Naive thymus-derived CD8-positive, alpha-beta T cell (primary cell): ENCODE data around the gene TBC1D8. TPM values are rescaled to one million over a fixed set of nuclear protein-coding genes. Genes with fewer than 3 reads are reported as not detected.
A peak's percentile ranks its signal among the peaks of the same experiment; 100 is the strongest.

Experiments
- ATAC-seq, 2 donors: fragments of 150-1000 bp; cut with Tn5 transposase in 1 of 2; sonication (Bioruptor Pico), chemical (Tn5 transposase) in 1 of 2; 1 replicate in 1 of 2; 2 replicates in 1 of 2; pipeline ENCODE4 v1.10.0; 2021; ENCODE audit warnings: mild to moderate bottlenecking in 2 of 2, moderate library complexity in 2 of 2
- POLR2A ChIA-PET: fragments of 350-600 bp; sonication (Branson Sonifier 250); formaldehyde crosslinking; loops from one replicate; lab custom pipeline; 2021; ENCODE audit warnings: antibody characterized with exemption; lab: Charles Lee
- DNase-seq, 10 donors: peaks; one replicate each; pipeline versions ENCODE4 v3.0.0 to v3.0.0-alpha.2; 2020 to 2022
- H3K27ac Mint-ChIP-seq, 10 donors: one replicate each; pipeline ENCODE4 v1.8.0; 2020 to 2022; ENCODE audit warnings: mild to moderate bottlenecking in 10 of 10, mixed read lengths in 10 of 10, moderate library complexity in 4 of 10, inconsistent platforms in 1 of 10
- H3K27me3 Mint-ChIP-seq, 5 donors: one replicate each; pipeline ENCODE4 v1.8.0; 2021 to 2022; ENCODE audit warnings: mixed read lengths in 5 of 5
- H3K36me3 Mint-ChIP-seq, 3 donors: one replicate each; pipeline ENCODE4 v1.8.0; 2020 to 2022; ENCODE audit warnings: mixed read lengths in 3 of 3, mild to moderate bottlenecking in 2 of 3, inconsistent platforms in 1 of 3
- H3K4me1 Mint-ChIP-seq, 4 donors: one replicate each; pipeline ENCODE4 v1.8.0; 2021 to 2022; ENCODE audit warnings: mixed read lengths in 4 of 4
- H3K4me3 Mint-ChIP-seq, 10 donors: one replicate each; pipeline ENCODE4 v1.8.0; 2020 to 2022; ENCODE audit warnings: mild to moderate bottlenecking in 10 of 10, mixed read lengths in 10 of 10, moderate library complexity in 6 of 10, inconsistent platforms in 1 of 10
- H3K9me3 Mint-ChIP-seq, 9 donors: one replicate each; pipeline ENCODE4 v1.8.0; 2020 to 2022; ENCODE audit warnings: mixed read lengths in 9 of 9, mild to moderate bottlenecking in 3 of 9, inconsistent platforms in 1 of 9, moderate library complexity in 1 of 9
- polyA plus RNA-seq, 3 donors: library from polyadenylated mRNA; unstranded; fragments of 300-500 nt; fragmentation: Illumina TruSeq; gene quantifications; one replicate each; pipeline ENCODE4 v1.2.3, GENCODE V29; 2021
- total RNA-seq, 8 experiments: library from RNA in 2 of 8; stranded (reverse) in 2 of 8; gene quantifications; one replicate each; pipeline ENCODE4 v1.2.3 and lab custom pipeline; 2021 to 2026

TBC1D8 gene
- total and polyA plus RNA-seq, 5 experiments from 2014 or later: 0.20 to 2.6 (median 0.66) TPM

DNA sequence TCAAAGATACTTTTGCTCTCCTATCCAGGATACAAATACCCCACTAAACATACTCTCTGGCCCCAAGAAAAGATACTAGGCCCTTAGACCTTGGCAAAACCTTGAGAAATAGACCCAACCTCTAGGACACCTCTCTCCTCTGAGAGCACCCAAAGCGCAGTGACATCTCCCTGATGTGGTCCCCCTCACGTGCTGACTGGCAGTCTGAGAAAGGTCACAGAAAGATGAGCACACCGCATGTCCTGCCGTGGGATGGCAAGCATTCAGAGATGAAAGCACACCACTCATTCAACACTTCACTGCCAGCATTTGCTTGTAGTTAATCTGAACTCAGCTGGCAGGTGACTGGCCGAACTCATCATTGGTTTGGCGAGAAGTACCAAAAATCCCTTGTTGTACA, 6.1 kb upstream of the TBC1D8 start:
- ATAC-seq (peak in 1 of 2 donors; percentile 52), DNase-seq (no peak)
- Mint-ChIP-seq H3K36me3 (no peaks in the 10 kb centered on the region), H3K4me1 (peaks cover 5 to 8% (median 7%) of the 10 kb centered on the region in 4 donors), H3K27me3 (no peaks in the 10 kb centered on the region), H3K9me3 (no peaks in the 10 kb centered on the region), H3K4me3 (no peak overlapping the region), H3K27ac (peak overlapping the region in 1 of 10 donors; percentile 8)
- POLR2A ChIA-PET: no interaction called here

DNA sequence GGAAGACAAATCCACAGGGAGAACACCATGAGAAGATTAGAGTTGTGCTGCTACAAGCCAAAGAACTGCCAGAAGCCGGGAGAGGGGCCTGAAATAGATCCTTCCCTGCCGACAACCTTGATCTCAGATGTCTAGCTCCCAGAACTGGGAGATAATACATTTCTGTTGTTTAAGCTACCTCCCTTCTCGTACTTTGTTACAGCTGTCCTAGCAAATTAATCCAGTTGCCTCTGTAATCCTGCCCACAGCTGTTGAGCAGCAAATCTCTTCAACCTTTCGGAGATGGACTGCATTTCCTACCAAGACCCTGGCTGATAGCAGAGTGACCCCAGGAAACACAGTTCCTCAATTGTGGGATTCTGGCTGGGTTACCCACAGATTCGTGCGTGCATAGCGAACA, 2.6 kb upstream of the TBC1D8 start:
- Mint-ChIP-seq H3K27me3 (peaks cover 0 to 9% (median 3%) of the 10 kb centered on the region in 5 donors), H3K4me1 (peaks cover 15 to 32% (median 27%) of the 10 kb centered on the region in 4 donors), H3K9me3 (no peaks in the 10 kb centered on the region), H3K4me3 (no peak overlapping the region), H3K36me3 (no peaks in the 10 kb centered on the region), H3K27ac (peak overlapping the region in 1 of 10 donors; percentile 67)
- DNase-seq: no peak
- ATAC-seq: no peak
- POLR2A ChIA-PET: no interaction called here

DNA sequence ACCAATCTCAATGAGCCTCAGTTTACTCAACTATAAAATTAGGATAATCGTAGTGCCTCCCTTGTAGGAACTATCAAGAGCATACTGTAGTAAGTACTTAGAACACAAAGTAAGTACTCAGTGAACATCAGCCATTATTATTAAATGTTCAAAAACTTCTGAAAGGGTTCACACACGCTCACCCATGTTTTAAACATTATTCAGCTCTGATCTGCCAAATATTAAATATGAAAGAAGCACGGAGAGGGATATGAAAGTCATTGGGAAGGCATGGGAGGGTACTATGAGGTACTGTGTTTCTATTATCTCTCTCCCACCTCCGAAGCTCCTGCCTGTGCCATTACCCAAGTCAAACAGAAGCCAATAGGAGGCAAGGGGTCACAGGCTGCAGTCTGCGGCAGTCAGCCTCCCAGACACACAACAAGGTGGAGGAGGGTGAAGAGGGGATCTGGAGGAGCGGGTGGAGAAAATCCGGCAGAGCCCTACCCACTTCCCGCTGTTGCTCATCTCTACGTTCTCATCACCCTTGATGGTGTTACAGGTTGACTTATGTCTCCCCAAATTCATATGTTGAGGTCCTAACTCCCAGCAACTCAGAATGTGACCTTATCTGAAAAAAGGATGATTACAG, 2.0 kb upstream of the TBC1D8 start:
- Mint-ChIP-seq H3K9me3 (no peaks in the 10 kb centered on the region), H3K27me3 (peaks cover 0 to 10% (median 3%) of the 10 kb centered on the region in 5 donors), H3K4me3 (peak overlapping the region in 6 of 10 donors; percentile 2 to 92 (median 84)), H3K36me3 (no peaks in the 10 kb centered on the region), H3K27ac (peak overlapping the region in 3 of 10 donors; percentile 5 to 67 (median 18)), H3K4me1 (peaks cover 15 to 34% (median 28%) of the 10 kb centered on the region in 4 donors)
- DNase-seq (no peak), ATAC-seq (no peak)
- POLR2A ChIA-PET: no interaction called here

DNA sequence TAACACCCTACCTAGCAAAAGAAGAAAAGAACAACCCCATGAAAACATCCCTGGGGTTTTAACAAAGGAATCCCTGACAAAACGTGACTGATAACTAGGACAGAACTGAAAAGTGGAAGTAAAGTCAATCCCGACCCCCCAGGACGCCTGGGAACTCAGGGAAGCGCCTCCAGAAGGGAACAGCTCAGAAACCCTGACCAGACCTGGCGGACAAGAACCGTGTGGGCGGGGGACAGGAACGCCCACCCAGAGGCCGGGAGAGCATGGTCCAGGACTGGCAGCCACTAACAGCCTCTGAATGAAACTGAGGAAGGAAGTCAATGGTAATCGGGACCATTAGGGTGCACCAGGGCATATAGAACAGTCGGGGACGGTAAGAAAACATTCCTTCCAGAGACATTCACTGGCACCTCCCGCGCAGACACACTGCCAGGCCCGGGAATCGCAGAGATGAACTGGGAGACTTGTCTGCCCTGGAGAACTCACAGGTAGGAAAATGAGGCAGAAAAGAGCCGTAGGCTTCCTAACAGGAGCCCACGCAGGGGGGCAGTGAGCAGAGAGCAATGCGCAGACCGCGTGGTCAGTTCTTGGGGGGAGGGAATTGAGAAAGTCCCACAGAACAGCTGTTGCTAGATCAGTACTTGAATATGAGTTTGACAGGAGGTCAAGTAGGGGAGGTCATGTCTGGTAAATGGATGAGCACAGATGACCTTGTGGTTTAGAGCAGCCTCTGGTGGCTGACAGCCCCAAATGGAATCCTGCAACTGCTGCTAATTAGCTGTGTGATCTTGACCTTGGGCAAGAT, 1.3 kb upstream of the TBC1D8 start:
- H3K27me3 Mint-ChIP-seq: peaks cover 0 to 17% (median 3%) of the 10 kb centered on the region in 5 donors
- ATAC-seq (peak; percentile 13 to 18), DNase-seq (peak in 1 of 10 donors; percentile 6)
- H3K4me3 Mint-ChIP-seq: peak overlapping the region; percentile 74 to 92 (median 87)
- no peaks in the 10 kb centered on the region for H3K9me3 Mint-ChIP-seq
- no peaks in the 10 kb centered on the region for H3K36me3 Mint-ChIP-seq
- H3K4me1 Mint-ChIP-seq: peaks cover 15 to 34% (median 28%) of the 10 kb centered on the region in 4 donors
- POLR2A ChIA-PET: interaction anchor here (0.7 kb wide), 1 partner anchor 101 kb away, joined by 3 read pairs; no protein-coding TSS in a partner anchor
- H3K27ac Mint-ChIP-seq: peak overlapping the region in 8 of 10 donors; percentile 5 to 81 (median 48)

DNA sequence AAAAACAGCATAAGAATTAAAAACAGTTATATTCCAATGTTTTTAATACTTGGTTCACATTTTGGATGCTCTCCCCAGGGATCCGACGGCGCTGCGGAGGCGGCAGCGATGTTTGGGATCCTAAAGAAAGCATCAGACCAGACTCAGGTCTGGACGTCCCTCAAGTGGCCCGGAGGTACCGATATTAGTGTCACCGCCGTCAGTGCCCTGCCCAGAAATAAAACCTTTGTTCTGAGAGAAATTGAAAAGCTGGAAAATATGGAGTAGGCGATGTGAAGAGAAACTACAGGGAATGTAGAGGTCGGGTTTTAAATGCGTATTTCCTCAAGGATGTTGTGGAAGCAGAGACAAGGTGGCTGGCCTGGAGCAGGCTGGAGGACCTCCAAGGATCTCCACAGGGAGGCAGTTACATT, 683 bp upstream of the TBC1D8 start:
- DNase-seq (no peak), ATAC-seq (no peak)
- POLR2A ChIA-PET: interaction anchor here (0.7 kb wide), 1 partner anchor 102 kb away, joined by 3 read pairs; no protein-coding TSS in a partner anchor
- H3K4me3 Mint-ChIP-seq: peak overlapping the region; percentile 74 to 92 (median 87)
- peaks cover under 1 to 23% (median 6%) of the 10 kb centered on the region in 5 donors for H3K27me3 Mint-ChIP-seq
- H3K4me1 Mint-ChIP-seq: peaks cover 14 to 32% (median 28%) of the 10 kb centered on the region in 4 donors
- H3K36me3 Mint-ChIP-seq: no peaks in the 10 kb centered on the region
- no peaks in the 10 kb centered on the region for H3K9me3 Mint-ChIP-seq
- peak overlapping the region in 9 of 10 donors; percentile 7 to 81 (median 57) for H3K27ac Mint-ChIP-seq

DNA sequence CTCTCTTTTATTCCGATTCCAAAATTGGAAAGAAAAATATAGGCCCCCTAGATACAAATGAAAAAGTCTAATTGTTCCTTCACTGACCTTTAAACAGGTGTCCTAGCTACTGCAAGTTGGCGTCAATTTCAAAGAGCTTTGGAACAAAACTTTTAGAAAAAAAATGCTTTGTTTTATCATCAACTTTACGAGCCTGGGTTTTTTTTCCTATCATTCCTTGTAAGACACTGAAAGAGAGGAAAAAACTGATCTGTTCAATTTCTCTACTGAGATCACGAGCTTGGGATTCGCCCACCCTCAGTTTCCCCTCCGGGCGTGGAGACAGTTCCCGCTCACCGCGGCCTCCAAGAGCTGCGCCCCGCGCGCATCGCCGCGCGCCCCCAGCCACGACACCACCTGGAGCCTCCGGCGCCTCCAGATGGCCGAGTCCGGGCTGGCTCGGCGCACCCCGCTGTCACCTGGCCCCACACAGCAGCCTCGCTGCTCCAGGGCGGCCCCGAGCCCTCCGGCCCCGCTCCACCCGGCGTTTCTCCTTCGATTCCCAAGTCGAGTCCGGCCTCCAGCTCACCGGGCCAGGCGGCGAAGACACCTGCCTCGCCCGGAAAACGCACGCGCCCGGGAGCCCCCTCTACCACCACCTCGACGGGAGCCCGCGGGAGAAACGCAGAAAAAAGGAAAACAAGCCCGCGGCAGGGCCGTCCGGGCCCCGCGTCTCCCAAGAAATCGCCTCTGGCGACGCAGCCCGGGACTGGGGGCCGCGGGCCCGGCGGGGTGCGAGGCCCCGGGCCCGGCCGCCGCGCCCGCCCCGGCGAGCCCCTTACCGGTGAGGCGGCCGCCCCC, 656 bp downstream of the TBC1D8 start:
- DNase-seq (peak in 4 of 10 donors; percentile 8 to 22 (median 18)), ATAC-seq (peak; percentile 31 to 35)
- peak overlapping the region in 1 of 10 donors; percentile 40 for H3K27ac Mint-ChIP-seq
- POLR2A ChIA-PET: interaction anchor here (0.6 kb wide), 1 partner anchor 562 kb away, joined by 5 read pairs; no protein-coding TSS in a partner anchor
- H3K36me3 Mint-ChIP-seq: no peaks in the 10 kb centered on the region
- peaks cover 14 to 32% (median 28%) of the 10 kb centered on the region in 4 donors for H3K4me1 Mint-ChIP-seq
- no peaks in the 10 kb centered on the region for H3K9me3 Mint-ChIP-seq
- H3K27me3 Mint-ChIP-seq: peaks cover 5 to 24% (median 9%) of the 10 kb centered on the region in 5 donors
- peak overlapping the region; percentile 66 to 81 (median 80) for H3K4me3 Mint-ChIP-seq

DNA sequence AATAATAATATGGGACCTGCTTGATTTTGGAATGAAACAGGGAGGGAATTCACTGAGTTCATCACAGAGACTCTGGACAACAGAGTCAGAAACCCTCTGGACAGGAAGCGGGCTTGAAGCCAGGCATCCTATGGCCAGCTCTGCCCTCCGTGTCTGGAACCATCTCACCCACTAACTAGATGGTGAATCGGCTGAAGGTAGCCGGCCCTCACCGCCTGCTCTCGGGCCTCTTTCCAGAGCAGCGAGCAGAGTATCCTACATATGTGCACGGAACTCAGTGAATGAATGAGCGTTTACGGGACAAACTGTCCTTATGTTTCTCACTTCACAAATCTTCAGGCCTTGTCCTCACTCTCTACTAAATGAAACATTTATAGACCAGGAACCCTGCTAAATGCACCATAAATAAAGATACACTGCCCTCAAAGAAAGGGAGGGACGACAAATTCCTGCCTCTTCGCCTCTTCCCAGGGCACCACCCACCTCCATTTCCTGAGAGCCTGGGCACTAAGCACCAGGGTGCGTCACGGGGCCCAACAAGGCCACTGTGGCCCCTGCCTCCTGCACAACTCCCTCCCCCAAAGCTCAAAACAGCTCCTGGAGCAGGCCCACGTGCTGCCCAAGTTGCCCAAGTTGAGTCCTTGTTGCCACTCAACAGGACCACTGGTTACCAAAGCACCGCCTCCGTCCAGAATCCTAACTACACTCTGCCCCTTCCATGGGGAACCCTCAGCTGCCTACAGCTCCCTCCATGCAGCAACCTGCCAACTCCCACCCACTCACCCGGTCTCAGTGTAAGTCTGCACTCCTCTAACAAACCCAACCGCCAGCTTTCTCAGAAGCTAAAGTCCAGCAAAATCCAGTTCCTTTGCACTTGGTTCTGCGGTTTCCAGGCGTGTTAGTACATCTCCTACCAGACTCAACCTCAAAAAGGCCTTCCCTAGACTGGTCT, 1.7 kb downstream of the TBC1D8 start:
- H3K9me3 Mint-ChIP-seq: no peaks in the 10 kb centered on the region
- H3K27me3 Mint-ChIP-seq: peaks cover 8 to 33% (median 11%) of the 10 kb centered on the region in 5 donors
- H3K27ac Mint-ChIP-seq: peak overlapping the region in 1 of 10 donors; percentile 46
- no peaks in the 10 kb centered on the region for H3K36me3 Mint-ChIP-seq
- no peak for ATAC-seq
- POLR2A ChIA-PET: interaction anchor here (0.6 kb wide), 1 partner anchor 563 kb away, joined by 5 read pairs; no protein-coding TSS in a partner anchor
- peak overlapping the region; percentile 66 to 81 (median 80) for H3K4me3 Mint-ChIP-seq
- H3K4me1 Mint-ChIP-seq: peaks cover 14 to 34% (median 28%) of the 10 kb centered on the region in 4 donors
- DNase-seq: no peak

DNA sequence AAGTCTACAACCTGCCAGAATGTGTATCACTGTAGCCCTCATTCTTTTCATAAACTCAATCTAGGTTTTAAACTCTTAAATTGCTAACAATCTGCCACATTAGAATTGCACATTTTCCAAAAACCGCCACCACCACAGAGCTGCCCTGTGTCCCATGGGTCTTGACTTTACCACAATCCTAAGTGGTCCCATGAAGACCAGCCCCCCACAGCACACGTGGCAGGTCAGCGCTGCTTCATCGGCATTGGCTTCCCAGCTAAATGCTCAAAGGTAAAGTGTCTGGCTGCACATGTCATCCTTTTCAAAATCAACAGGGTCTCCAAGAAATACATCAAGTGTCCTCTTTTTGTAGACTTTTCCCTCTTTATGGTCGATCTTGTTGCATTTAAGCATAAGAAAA, 2.4 kb downstream of the TBC1D8 start:
- Mint-ChIP-seq H3K9me3 (no peaks in the 10 kb centered on the region), H3K27me3 (peaks cover 9 to 39% (median 15%) of the 10 kb centered on the region in 5 donors), H3K27ac (peak overlapping the region in 1 of 10 donors; percentile 63), H3K4me3 (peak overlapping the region in 5 of 10 donors; percentile 27 to 81 (median 45)), H3K36me3 (no peaks in the 10 kb centered on the region), H3K4me1 (peaks cover 14 to 34% (median 28%) of the 10 kb centered on the region in 4 donors)
- ATAC-seq (no peak), DNase-seq (no peak)
- POLR2A ChIA-PET: no interaction called here

DNA sequence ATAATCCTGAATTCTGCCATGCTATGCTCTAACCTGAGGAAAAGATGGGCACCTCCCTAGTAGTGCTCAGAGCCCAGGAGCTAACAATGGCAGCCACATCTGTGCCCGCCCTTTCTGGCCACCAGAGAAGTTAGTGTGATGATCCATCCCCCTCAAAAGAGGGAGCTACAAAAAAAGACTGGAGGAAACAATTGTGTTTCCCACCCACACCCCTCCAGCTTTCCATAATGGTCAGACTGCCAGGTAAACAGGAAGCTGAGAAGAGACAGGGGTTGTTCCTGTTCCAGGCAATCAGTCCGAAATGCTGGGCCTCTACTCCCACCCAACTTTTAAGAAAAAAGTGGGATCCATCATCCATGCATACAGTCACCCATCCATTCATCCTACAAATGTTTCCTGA, 3.2 kb downstream of the TBC1D8 start:
- Mint-ChIP-seq H3K4me3 (peak overlapping the region in 2 of 10 donors; percentile 7 to 40), H3K27me3 (peaks cover 9 to 42% (median 23%) of the 10 kb centered on the region in 5 donors)

DNA sequence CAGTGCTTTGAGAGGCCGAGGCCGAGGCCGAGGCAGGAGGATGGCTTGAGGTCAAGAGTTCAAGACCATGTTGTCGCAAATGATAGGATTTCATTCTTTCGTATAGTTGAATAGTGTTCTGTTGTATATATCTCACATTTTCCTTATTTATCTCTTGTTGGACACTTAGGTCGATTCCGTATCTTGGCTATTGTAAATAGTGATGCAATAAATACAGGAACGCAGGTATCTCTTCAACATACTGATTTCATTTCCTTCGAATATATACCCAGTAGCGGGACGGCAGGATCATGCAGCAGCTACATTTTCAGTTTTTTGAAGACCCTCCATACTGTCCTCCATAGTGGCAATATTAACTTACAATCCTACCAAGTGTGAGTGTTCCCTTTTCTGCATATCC, 4.1 kb downstream of the TBC1D8 start:
- no peak overlapping the region for H3K4me3 Mint-ChIP-seq
- POLR2A ChIA-PET: no interaction called here
- DNase-seq (no peak), ATAC-seq (no peak)
- H3K27ac Mint-ChIP-seq: no peak overlapping the region
- H3K4me1 Mint-ChIP-seq: peaks cover 5 to 26% (median 20%) of the 10 kb centered on the region in 4 donors
- H3K36me3 Mint-ChIP-seq: no peaks in the 10 kb centered on the region
- no peaks in the 10 kb centered on the region for H3K9me3 Mint-ChIP-seq
- peaks cover 9 to 44% (median 28%) of the 10 kb centered on the region in 5 donors for H3K27me3 Mint-ChIP-seq

More for the DNA sequence above, 3.2 kb downstream of the TBC1D8 start:
- H3K27ac Mint-ChIP-seq: peak overlapping the region in 1 of 10 donors; percentile 24
- no peaks in the 10 kb centered on the region for H3K36me3 Mint-ChIP-seq
- POLR2A ChIA-PET: no interaction called here
- DNase-seq: no peak
- peaks cover 14 to 34% (median 28%) of the 10 kb centered on the region in 4 donors for H3K4me1 Mint-ChIP-seq
- ATAC-seq: no peak
- H3K9me3 Mint-ChIP-seq: no peaks in the 10 kb centered on the region

DNA sequence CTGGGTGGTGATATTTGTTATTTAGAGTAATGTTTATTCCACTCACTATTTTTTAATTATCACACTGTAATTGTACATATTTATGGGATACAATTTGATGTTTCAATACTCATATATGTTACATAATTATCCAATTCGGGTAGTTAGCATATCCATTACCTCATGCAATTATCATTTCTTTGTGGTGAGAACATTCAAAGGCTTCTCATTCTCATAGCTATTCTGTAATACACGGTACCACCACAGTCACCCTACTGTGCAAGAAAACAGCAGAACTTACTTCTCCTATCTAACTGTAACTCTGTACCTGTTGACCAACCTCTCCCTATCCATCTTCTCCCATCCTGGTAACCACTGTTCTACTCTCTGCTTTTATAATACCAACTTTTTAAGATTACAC, 4.6 kb downstream of the TBC1D8 start:
- no peak for DNase-seq
- no peak for ATAC-seq
- Mint-ChIP-seq H3K36me3 (no peaks in the 10 kb centered on the region), H3K9me3 (no peaks in the 10 kb centered on the region), H3K4me1 (peaks cover 2 to 20% (median 14%) of the 10 kb centered on the region in 4 donors), H3K27me3 (peaks cover 9 to 49% (median 31%) of the 10 kb centered on the region in 5 donors), H3K27ac (no peak overlapping the region), H3K4me3 (no peak overlapping the region)
- POLR2A ChIA-PET: no interaction called here
